Measurements from ENCODE around the gene MSS51. TPM values are rescaled to one million over a fixed set of nuclear protein-coding genes. Genes with fewer than 3 reads are reported as not detected.

Gene MSS51
- total RNA-seq, 1 donor from 2014 or later = 2.8 TPM

DNA sequence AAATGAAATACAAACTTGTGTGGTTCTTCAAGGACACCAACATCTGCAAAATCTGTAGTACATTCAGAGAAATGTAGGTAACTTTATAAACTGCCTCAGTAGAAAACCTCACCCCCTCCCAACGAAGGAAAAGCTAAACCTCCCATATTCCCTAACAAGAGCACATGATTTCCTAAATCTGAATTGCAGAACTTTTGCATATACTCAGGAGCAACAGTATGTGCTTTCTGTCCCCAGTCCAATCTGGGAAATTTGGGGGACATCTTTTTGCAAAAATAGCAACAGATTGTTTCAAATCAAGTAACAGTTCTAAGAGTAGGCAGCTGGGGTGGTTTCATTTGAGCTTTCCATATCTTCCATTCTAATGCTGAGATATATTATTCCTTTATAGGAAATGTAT, 15.8 kb upstream of the MSS51 start:
- Mint-ChIP-seq H3K36me3 (ENCODE audit: unreplicated experiment) (peaks cover 47% of the 10 kb centered on the region), H3K9me3 (ENCODE audit: unreplicated experiment) (no peaks in the 10 kb centered on the region), H3K4me1 (ENCODE audit: unreplicated experiment) (no peaks in the 10 kb centered on the region), H3K27ac (ENCODE audit: unreplicated experiment) (no peak overlapping the region), H3K4me3 (ENCODE audit: unreplicated experiment) (no peak overlapping the region), H3K27me3 (ENCODE audit: unreplicated experiment) (no peaks in the 10 kb centered on the region)
- TF ChIP-seq, protein P1, sequence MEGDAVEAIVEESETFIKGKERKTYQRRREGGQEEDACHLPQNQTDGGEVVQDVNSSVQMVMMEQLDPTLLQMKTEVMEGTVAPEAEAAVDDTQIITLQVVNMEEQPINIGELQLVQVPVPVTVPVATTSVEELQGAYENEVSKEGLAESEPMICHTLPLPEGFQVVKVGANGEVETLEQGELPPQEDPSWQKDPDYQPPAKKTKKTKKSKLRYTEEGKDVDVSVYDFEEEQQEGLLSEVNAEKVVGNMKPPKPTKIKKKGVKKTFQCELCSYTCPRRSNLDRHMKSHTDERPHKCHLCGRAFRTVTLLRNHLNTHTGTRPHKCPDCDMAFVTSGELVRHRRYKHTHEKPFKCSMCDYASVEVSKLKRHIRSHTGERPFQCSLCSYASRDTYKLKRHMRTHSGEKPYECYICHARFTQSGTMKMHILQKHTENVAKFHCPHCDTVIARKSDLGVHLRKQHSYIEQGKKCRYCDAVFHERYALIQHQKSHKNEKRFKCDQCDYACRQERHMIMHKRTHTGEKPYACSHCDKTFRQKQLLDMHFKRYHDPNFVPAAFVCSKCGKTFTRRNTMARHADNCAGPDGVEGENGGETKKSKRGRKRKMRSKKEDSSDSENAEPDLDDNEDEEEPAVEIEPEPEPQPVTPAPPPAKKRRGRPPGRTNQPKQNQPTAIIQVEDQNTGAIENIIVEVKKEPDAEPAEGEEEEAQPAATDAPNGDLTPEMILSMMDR (IDR thresholded peaks at IDR 0.05) = no peak
- DNase-seq (ENCODE audit: extremely low spot score, unreplicated experiment) = no peak

DNA sequence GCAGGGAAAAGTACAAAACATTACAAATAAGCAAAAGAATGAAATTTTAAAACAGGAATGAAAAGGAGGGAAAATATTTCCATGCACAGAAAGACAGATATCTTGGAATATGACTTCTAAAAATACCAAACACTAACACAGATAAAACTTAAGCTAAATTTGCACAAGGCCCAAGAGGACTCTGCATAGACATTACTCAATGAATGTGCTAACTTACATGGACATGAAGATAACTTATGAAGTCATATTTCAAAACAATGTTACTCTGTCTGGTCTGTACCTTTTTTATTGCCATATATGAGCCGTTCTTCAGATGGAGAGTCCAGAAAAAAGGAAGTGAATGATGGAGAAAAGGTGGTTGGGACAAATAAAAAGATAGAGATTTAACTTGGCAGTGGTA, 15.0 kb upstream of the MSS51 start:
- Mint-ChIP-seq H3K27ac (ENCODE audit: unreplicated experiment) (no peak overlapping the region), H3K4me1 (ENCODE audit: unreplicated experiment) (no peaks in the 10 kb centered on the region), H3K36me3 (ENCODE audit: unreplicated experiment) (peaks cover 49% of the 10 kb centered on the region), H3K9me3 (ENCODE audit: unreplicated experiment) (no peaks in the 10 kb centered on the region), H3K27me3 (ENCODE audit: unreplicated experiment) (no peaks in the 10 kb centered on the region), H3K4me3 (ENCODE audit: unreplicated experiment) (no peak overlapping the region)
- TF ChIP-seq, protein P1 (IDR thresholded peaks at IDR 0.05) = no peak
- no peak for DNase-seq (ENCODE audit: extremely low spot score, unreplicated experiment)

DNA sequence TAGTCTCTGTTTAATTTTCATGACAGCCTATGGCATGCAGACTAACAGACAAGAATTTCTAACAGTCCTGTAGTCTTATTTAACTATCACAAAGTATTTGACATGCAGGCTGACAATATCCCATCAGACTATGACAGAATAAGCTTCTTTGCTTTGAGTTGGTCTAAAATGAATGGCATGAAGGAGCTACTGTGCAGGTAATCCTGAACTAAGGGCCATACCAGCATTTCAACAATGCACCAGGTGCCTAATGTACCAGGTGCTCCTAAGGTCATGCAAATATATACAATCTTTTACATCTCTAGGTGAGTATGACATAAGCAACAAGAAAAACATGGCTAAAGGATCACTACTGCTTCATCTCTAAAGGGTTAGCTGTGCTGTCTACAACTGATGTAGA, 13.6 kb upstream of the MSS51 start:
- Mint-ChIP-seq H3K4me1 (ENCODE audit: unreplicated experiment) (no peaks in the 10 kb centered on the region), H3K27me3 (ENCODE audit: unreplicated experiment) (no peaks in the 10 kb centered on the region)
- no peak for DNase-seq (ENCODE audit: extremely low spot score, unreplicated experiment)

DNA sequence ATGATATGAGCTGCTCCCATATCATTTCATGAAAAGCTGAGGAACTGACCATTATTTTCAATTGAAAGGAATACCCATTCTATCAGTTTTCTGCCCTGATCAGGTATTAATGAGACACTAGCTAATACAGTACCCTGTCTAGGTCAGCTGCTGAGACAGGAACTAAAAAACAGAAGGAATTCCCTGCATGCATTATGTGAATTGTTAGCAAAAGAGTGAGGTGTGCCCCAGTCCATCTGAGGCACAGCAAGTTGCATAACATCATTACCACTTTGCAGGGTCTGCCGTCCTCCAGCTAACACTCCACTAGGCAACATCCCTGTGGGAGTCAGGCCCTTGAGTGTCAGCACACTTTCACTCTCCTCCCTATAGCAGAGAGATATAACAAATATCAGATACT, 11.1 kb upstream of the MSS51 start:
- H3K4me3 Mint-ChIP-seq (ENCODE audit: unreplicated experiment) = no peak overlapping the region
- TF ChIP-seq, protein P1 (IDR thresholded peaks at IDR 0.05) = no peak
- no peaks in the 10 kb centered on the region for H3K9me3 Mint-ChIP-seq (ENCODE audit: unreplicated experiment)
- no peaks in the 10 kb centered on the region for H3K27me3 Mint-ChIP-seq (ENCODE audit: unreplicated experiment)
- peaks cover 44% of the 10 kb centered on the region for H3K36me3 Mint-ChIP-seq (ENCODE audit: unreplicated experiment)
- H3K4me1 Mint-ChIP-seq (ENCODE audit: unreplicated experiment) = peaks cover 6% of the 10 kb centered on the region
- no peak for DNase-seq (ENCODE audit: extremely low spot score, unreplicated experiment)
- H3K27ac Mint-ChIP-seq (ENCODE audit: unreplicated experiment) = no peak overlapping the region

More for the DNA sequence above, 13.6 kb upstream of the MSS51 start:
- Mint-ChIP-seq H3K4me3 (ENCODE audit: unreplicated experiment) (no peak overlapping the region), H3K27ac (ENCODE audit: unreplicated experiment) (no peak overlapping the region), H3K36me3 (ENCODE audit: unreplicated experiment) (peaks cover 40% of the 10 kb centered on the region), H3K9me3 (ENCODE audit: unreplicated experiment) (no peaks in the 10 kb centered on the region)
- TF ChIP-seq, protein P1 (IDR thresholded peaks at IDR 0.05) = no peak

DNA sequence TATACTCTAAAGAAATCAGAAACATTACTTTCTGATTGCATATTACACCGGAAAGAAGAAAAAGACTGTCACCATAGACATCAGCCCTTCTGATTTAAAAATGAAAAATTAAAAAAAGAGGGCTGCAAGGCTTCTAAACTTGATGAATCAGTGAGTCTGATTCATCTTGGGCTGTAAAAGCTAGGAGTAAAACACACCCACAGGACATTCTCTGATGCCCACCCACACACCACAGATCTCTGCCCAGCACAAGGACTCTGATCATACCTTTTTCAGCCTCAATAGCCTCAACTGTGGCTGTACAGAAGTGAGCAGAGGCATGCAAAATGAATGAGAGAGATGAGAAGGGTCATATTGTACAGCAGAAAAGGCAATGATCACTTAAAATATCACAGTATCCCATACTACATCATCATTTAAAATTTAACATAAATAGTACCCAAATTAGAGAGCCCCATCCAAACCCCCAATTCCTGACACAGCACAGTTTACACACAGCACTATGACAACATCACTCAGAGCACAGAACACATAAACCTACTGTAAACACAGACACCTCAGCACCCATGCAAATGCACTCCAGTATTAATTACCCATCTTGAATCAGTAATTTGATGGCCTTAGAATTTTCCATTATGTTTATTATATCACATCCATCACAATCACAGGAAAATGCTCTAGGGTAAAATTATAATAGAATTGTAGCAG, 6.4 kb upstream of the MSS51 start:
- no peak for DNase-seq (ENCODE audit: extremely low spot score, unreplicated experiment)

More for the DNA sequence above, 6.4 kb upstream of the MSS51 start:
- Mint-ChIP-seq H3K27me3 (ENCODE audit: unreplicated experiment) (no peaks in the 10 kb centered on the region), H3K27ac (ENCODE audit: unreplicated experiment) (no peak overlapping the region), H3K4me1 (ENCODE audit: unreplicated experiment) (peaks cover 6% of the 10 kb centered on the region), H3K36me3 (ENCODE audit: unreplicated experiment) (peaks cover 38% of the 10 kb centered on the region), H3K4me3 (ENCODE audit: unreplicated experiment) (no peak overlapping the region), H3K9me3 (ENCODE audit: unreplicated experiment) (no peaks in the 10 kb centered on the region)
- TF ChIP-seq, protein P1 (IDR thresholded peaks at IDR 0.05) = no peak
